ENCODE measurements around the gene GTF3C5.

Gene GTF3C5

GRCh38 chr9:133004999-133005760 lies 25.6 kb upstream of the GTF3C5 start:
- H3K36me3 ChIP-seq (ENCODE audit: control insufficient read depth, insufficient read depth, low read length) = no peaks in the 10 kb centered on the region
- H2BK15ac ChIP-seq (replicated peaks; ENCODE audit: low read depth) = no peak overlapping the region
- H3K56ac ChIP-seq (ENCODE audit: low read length) = no peak overlapping the region
- H3K4ac ChIP-seq (ENCODE audit: low read depth, low read length) = no peak overlapping the region
- H3K18ac ChIP-seq (ENCODE audit: low read length) = no peak overlapping the region
- H3K27ac ChIP-seq (ENCODE audit: low read depth, low read length) = no peak overlapping the region
- no peak overlapping the region for H2AK5ac ChIP-seq (ENCODE audit: low read length)
- no peaks in the 10 kb centered on the region for H3K79me1 ChIP-seq (ENCODE audit: low read length)
- no peak overlapping the region for H2BK5ac ChIP-seq (ENCODE audit: low read length)
- H3K4me3 ChIP-seq (ENCODE audit: low read length) = no peak overlapping the region
- H3K79me2 ChIP-seq (ENCODE audit: control insufficient read depth, insufficient read depth, low read length) = no peaks in the 10 kb centered on the region
- no CpG with 5 or more reads among the region's 14 CpGs for whole genome bisulfite sequencing (ENCODE audit: extremely low coverage, insufficient coverage, low lambda C conversion rate)
- H2BK120ac ChIP-seq (ENCODE audit: low read depth, low read length) = no peak overlapping the region
- no peak overlapping the region for H4K8ac ChIP-seq (ENCODE audit: low read depth, low read length)
- no peak overlapping the region for H4K5ac ChIP-seq (ENCODE audit: low read length)
- H3K4me1 ChIP-seq (ENCODE audit: control insufficient read depth, low read depth, low read length) = peaks cover 11% of the 10 kb centered on the region
- DNase-seq = no peak
- H3K9ac ChIP-seq (ENCODE audit: low read length) = no peak overlapping the region
- H3K4me2 ChIP-seq (ENCODE audit: low read length) = no peak overlapping the region
- no peak overlapping the region for H3K23ac ChIP-seq (ENCODE audit: low read length)
- no peaks in the 10 kb centered on the region for H3K27me3 ChIP-seq (ENCODE audit: insufficient read depth, low read length, poor library complexity)

DNA sequence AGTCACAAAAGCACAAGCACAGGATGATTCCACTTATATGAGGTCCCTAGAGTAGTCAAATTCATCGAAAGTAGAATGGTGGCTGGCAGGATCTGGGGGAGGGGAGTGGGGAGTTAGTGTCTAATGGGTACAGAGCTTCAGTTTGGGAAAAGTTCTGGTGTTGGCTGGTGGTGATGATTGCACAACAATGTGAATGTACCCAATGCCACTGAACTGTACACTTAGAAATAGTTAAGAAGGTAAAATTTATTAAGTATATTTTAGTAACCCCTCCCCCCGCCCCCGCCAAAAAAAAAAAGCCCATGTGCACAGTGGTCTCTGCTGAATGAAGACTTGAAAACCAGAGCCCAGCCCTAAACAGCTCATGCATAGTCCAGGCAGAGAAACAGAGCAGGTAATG lies 24.8 kb upstream of the GTF3C5 start:
- Histone ChIP-seq H2BK5ac (ENCODE audit: low read length) (no peak overlapping the region), H3K4me3 (ENCODE audit: low read length) (no peak overlapping the region)

GRCh38 chr9:133006731-133007352 lies 24.0 kb upstream of the GTF3C5 start:
- no peaks in the 10 kb centered on the region for H3K79me2 ChIP-seq (ENCODE audit: control insufficient read depth, insufficient read depth, low read length)
- no peak overlapping the region for H3K4me2 ChIP-seq (ENCODE audit: low read length)
- H3K79me1 ChIP-seq (ENCODE audit: low read length) = no peaks in the 10 kb centered on the region

More for the DNA sequence above, 24.8 kb upstream of the GTF3C5 start:
- Histone ChIP-seq H3K4me1 (ENCODE audit: control insufficient read depth, low read depth, low read length) (peaks cover 11% of the 10 kb centered on the region), H3K79me1 (ENCODE audit: low read length) (no peaks in the 10 kb centered on the region), H2AK5ac (ENCODE audit: low read length) (no peak overlapping the region), H2BK120ac (ENCODE audit: low read depth, low read length) (no peak overlapping the region), H3K18ac (ENCODE audit: low read length) (no peak overlapping the region), H3K79me2 (ENCODE audit: control insufficient read depth, insufficient read depth, low read length) (no peaks in the 10 kb centered on the region), H3K4me2 (ENCODE audit: low read length) (no peak overlapping the region), H3K9ac (ENCODE audit: low read length) (no peak overlapping the region), H3K56ac (ENCODE audit: low read length) (no peak overlapping the region), H3K4ac (ENCODE audit: low read depth, low read length) (no peak overlapping the region), H4K5ac (ENCODE audit: low read length) (no peak overlapping the region), H3K23ac (ENCODE audit: low read length) (no peak overlapping the region), H2BK15ac (replicated peaks; ENCODE audit: low read depth) (no peak overlapping the region), H3K36me3 (ENCODE audit: control insufficient read depth, insufficient read depth, low read length) (no peaks in the 10 kb centered on the region), H3K27ac (ENCODE audit: low read depth, low read length) (no peak overlapping the region), H3K27me3 (ENCODE audit: insufficient read depth, low read length, poor library complexity) (no peaks in the 10 kb centered on the region), H4K8ac (ENCODE audit: low read depth, low read length) (no peak overlapping the region)
- WGBS (ENCODE audit: extremely low coverage, insufficient coverage, low lambda C conversion rate) = no CpG with 5 or more reads among the region's 3 CpGs
- DNase-seq = no peak

DNA sequence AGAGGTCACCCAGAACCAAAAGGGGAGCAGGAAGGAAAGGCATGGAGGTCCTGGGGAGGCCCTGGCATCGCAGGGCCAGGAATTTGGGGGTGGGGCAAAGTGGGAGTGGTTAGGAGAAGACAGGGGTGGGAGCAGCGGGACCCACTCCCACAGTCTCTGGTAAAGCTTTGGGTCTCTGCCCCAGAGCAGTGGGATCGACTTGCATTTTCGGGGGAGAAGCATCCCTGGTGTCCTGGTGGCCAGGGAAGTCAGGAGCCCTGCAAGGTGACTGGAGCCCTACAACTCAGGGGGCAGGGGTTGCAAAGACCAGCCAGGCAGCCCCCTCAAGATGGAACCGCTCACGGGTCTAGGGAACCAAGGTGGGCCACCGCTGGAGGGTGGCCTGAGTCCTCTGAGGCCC lies 22.4 kb upstream of the GTF3C5 start:
- WGBS (ENCODE audit: extremely low coverage, insufficient coverage, low lambda C conversion rate) = no CpG with 5 or more reads among the region's 7 CpGs

More at GRCh38 chr9:133006731-133007352, 24.0 kb upstream of the GTF3C5 start:
- no peak overlapping the region for H2BK5ac ChIP-seq (ENCODE audit: low read length)
- no peak overlapping the region for H3K4ac ChIP-seq (ENCODE audit: low read depth, low read length)
- DNase-seq = no peak
- H3K23ac ChIP-seq (ENCODE audit: low read length) = no peak overlapping the region
- H2AK5ac ChIP-seq (ENCODE audit: low read length) = no peak overlapping the region
- H3K27ac ChIP-seq (ENCODE audit: low read depth, low read length) = no peak overlapping the region
- H3K4me3 ChIP-seq (ENCODE audit: low read length) = no peak overlapping the region
- H3K9ac ChIP-seq (ENCODE audit: low read length) = no peak overlapping the region
- H3K18ac ChIP-seq (ENCODE audit: low read length) = no peak overlapping the region
- no peaks in the 10 kb centered on the region for H3K27me3 ChIP-seq (ENCODE audit: insufficient read depth, low read length, poor library complexity)
- peaks cover 11% of the 10 kb centered on the region for H3K4me1 ChIP-seq (ENCODE audit: control insufficient read depth, low read depth, low read length)
- H4K8ac ChIP-seq (ENCODE audit: low read depth, low read length) = no peak overlapping the region
- H3K36me3 ChIP-seq (ENCODE audit: control insufficient read depth, insufficient read depth, low read length) = no peaks in the 10 kb centered on the region
- no CpG with 5 or more reads among the region's 5 CpGs for WGBS (ENCODE audit: extremely low coverage, insufficient coverage, low lambda C conversion rate)
- H2BK15ac ChIP-seq (replicated peaks; ENCODE audit: low read depth) = no peak overlapping the region
- H2BK120ac ChIP-seq (ENCODE audit: low read depth, low read length) = no peak overlapping the region
- H4K5ac ChIP-seq (ENCODE audit: low read length) = no peak overlapping the region
- H3K56ac ChIP-seq (ENCODE audit: low read length) = no peak overlapping the region

GRCh38 chr9:133008824-133009223 lies 22.0 kb upstream of the GTF3C5 start:
- Histone ChIP-seq H3K56ac (ENCODE audit: low read length) (no peak overlapping the region), H3K18ac (ENCODE audit: low read length) (no peak overlapping the region), H3K4me1 (ENCODE audit: control insufficient read depth, low read depth, low read length) (peaks cover 4% of the 10 kb centered on the region), H3K9ac (ENCODE audit: low read length) (no peak overlapping the region), H3K79me1 (ENCODE audit: low read length) (no peaks in the 10 kb centered on the region), H3K23ac (ENCODE audit: low read length) (no peak overlapping the region), H3K27ac (ENCODE audit: low read depth, low read length) (no peak overlapping the region), H3K36me3 (ENCODE audit: control insufficient read depth, insufficient read depth, low read length) (no peaks in the 10 kb centered on the region), H2AK5ac (ENCODE audit: low read length) (no peak overlapping the region), H4K8ac (ENCODE audit: low read depth, low read length) (no peak overlapping the region), H3K4me3 (ENCODE audit: low read length) (no peak overlapping the region), H2BK5ac (ENCODE audit: low read length) (no peak overlapping the region), H2BK120ac (ENCODE audit: low read depth, low read length) (no peak overlapping the region), H3K27me3 (ENCODE audit: insufficient read depth, low read length, poor library complexity) (no peaks in the 10 kb centered on the region), H3K4me2 (ENCODE audit: low read length) (no peak overlapping the region), H3K4ac (ENCODE audit: low read depth, low read length) (no peak overlapping the region), H2BK15ac (replicated peaks; ENCODE audit: low read depth) (no peak overlapping the region), H4K5ac (ENCODE audit: low read length) (no peak overlapping the region), H3K79me2 (ENCODE audit: control insufficient read depth, insufficient read depth, low read length) (no peaks in the 10 kb centered on the region)
- no CpG with 5 or more reads among the region's 2 CpGs for WGBS (ENCODE audit: extremely low coverage, insufficient coverage, low lambda C conversion rate)
- no peak for DNase-seq

More for the DNA sequence above, 22.4 kb upstream of the GTF3C5 start:
- no peak overlapping the region for H3K27ac ChIP-seq (ENCODE audit: low read depth, low read length)
- H3K79me2 ChIP-seq (ENCODE audit: control insufficient read depth, insufficient read depth, low read length) = no peaks in the 10 kb centered on the region
- H3K56ac ChIP-seq (ENCODE audit: low read length) = no peak overlapping the region
- no peak overlapping the region for H2BK5ac ChIP-seq (ENCODE audit: low read length)
- DNase-seq = no peak
- H3K27me3 ChIP-seq (ENCODE audit: insufficient read depth, low read length, poor library complexity) = no peaks in the 10 kb centered on the region
- no peak overlapping the region for H2BK15ac ChIP-seq (replicated peaks; ENCODE audit: low read depth)
- no peak overlapping the region for H3K4me3 ChIP-seq (ENCODE audit: low read length)
- no peaks in the 10 kb centered on the region for H3K36me3 ChIP-seq (ENCODE audit: control insufficient read depth, insufficient read depth, low read length)
- H4K8ac ChIP-seq (ENCODE audit: low read depth, low read length) = no peak overlapping the region
- H2BK120ac ChIP-seq (ENCODE audit: low read depth, low read length) = no peak overlapping the region
- H3K4me2 ChIP-seq (ENCODE audit: low read length) = no peak overlapping the region
- no peak overlapping the region for H3K9ac ChIP-seq (ENCODE audit: low read length)
- no peaks in the 10 kb centered on the region for H3K79me1 ChIP-seq (ENCODE audit: low read length)
- H3K4ac ChIP-seq (ENCODE audit: low read depth, low read length) = no peak overlapping the region
- H3K18ac ChIP-seq (ENCODE audit: low read length) = no peak overlapping the region
- H3K4me1 ChIP-seq (ENCODE audit: control insufficient read depth, low read depth, low read length) = peaks cover 8% of the 10 kb centered on the region
- H2AK5ac ChIP-seq (ENCODE audit: low read length) = no peak overlapping the region
- no peak overlapping the region for H3K23ac ChIP-seq (ENCODE audit: low read length)
- H4K5ac ChIP-seq (ENCODE audit: low read length) = no peak overlapping the region

Measured in mesendoderm (in vitro differentiated cells).